Vagina (tissue), 2 donors: Measurements from ENCODE around the gene PROZ. TPM values are rescaled to one million over a fixed set of nuclear protein-coding genes. Genes with fewer than 3 reads are reported as not detected.
A peak's percentile ranks its signal among the peaks of the same experiment; 100 is the strongest.

ENCODE experiments used
- DNase-seq, 2 donors: peaks; one replicate each; pipeline ENCODE4 v3.0.0-alpha.2; 2017; ENCODE audit errors: extremely low spot score in 2 of 2
- H3K27ac ChIP-seq: fragments of 200-600 bp; sonication (generic); one replicate; pipeline ENCODE4 v1.5.1; 2019
- H3K27me3 ChIP-seq: fragments of 200-600 bp; sonication (generic); one replicate; pipeline ENCODE4 v1.5.1; 2019
- H3K36me3 ChIP-seq, 2 donors: fragments of 200-600 bp; sonication (generic); one replicate each; pipeline ENCODE4 v1.5.1; 2017 to 2019
- H3K4me1 ChIP-seq: fragments of 200-600 bp; sonication (generic); one replicate; pipeline ENCODE4 v1.5.1; 2019
- H3K4me3 ChIP-seq, 2 donors: fragments of 200-600 bp; sonication (generic); 1 replicate in 1 of 2; 2 replicates in 1 of 2; pipeline ENCODE4 v1.5.1; 2016 to 2019
- H3K9me3 ChIP-seq: fragments of 200-600 bp; sonication (generic); one replicate; pipeline ENCODE4 v1.5.1; 2019
- CTCF ChIP-seq, 3 experiments: fragments of 450-650 bp in 2 of 3; fragments of 200-600 bp in 1 of 3; sonication (generic) in 1 of 3; IDR thresholded peaks; one replicate each; pipeline ENCODE4 v1.5.1; 2017 to 2019; ENCODE audit warnings: antibody characterized with exemption in 3 of 3, mild to moderate bottlenecking in 2 of 3, moderate library complexity in 2 of 3
- POLR2A ChIP-seq, 2 donors: fragments of 450-650 bp; IDR thresholded peaks; one replicate each; pipeline ENCODE4 v1.6.1; 2017; ENCODE audit warnings: antibody characterized with exemption in 2 of 2, mild to moderate bottlenecking in 2 of 2, moderate library complexity in 2 of 2
- POLR2AphosphoS5 ChIP-seq, 2 donors: sonication (generic); formaldehyde crosslinking; IDR thresholded peaks; one replicate each; pipeline ENCODE4 v1.9.0; 2017; ENCODE audit warnings: antibody characterized with exemption in 2 of 2, mild to moderate bottlenecking in 2 of 2, low read depth in 1 of 2; ENCODE audit not compliant: insufficient read depth in 1 of 2
- intact Hi-C: fragments of 100-400 bp; cut with DNase I; formaldehyde crosslinking; loops from one replicate; pipeline ENCODE4 v1.15.1; 2023
- total RNA-seq: library from RNA; depleted of rRNA; stranded (reverse); fragments of >200 nt; gene quantifications from one replicate; pipeline ENCODE4 v1.2.3, GENCODE V29; 2016

PROZ gene
- total RNA-seq, 1 donor from 2014 or later: not detected

GRCh38 chr13:113210833-113211232, 52.4 kb downstream of the PROZ start:
- H3K4me1 ChIP-seq: peaks cover 77% of the 10 kb centered on the region
- no peak for DNase-seq
- H3K9me3 ChIP-seq: no peaks in the 10 kb centered on the region
- peak overlapping the region in 1 of 2 donors; percentile 98 for H3K4me3 ChIP-seq
- intact Hi-C loops: no loop called here
- TF ChIP-seq CTCF (IDR thresholded peaks at IDR 0.05) (no peak), POLR2AphosphoS5 (IDR thresholded peaks at IDR 0.05; ENCODE audit: insufficient read depth in 1 of 2, low read depth in 1 of 2) (no peak), POLR2A (IDR thresholded peaks at IDR 0.05) (no peak)
- H3K27me3 ChIP-seq: no peaks in the 10 kb centered on the region
- no peak overlapping the region for H3K27ac ChIP-seq
- H3K36me3 ChIP-seq: peaks cover 0 to 9% of the 10 kb centered on the region in 2 donors

GRCh38 chr13:113211774-113212173, 53.3 kb downstream of the PROZ start:
- peaks cover 77% of the 10 kb centered on the region for H3K4me1 ChIP-seq
- intact Hi-C loops: no loop called here
- TF ChIP-seq POLR2AphosphoS5 (IDR thresholded peaks at IDR 0.05; ENCODE audit: insufficient read depth in 1 of 2, low read depth in 1 of 2): no peak
- TF ChIP-seq CTCF (IDR thresholded peaks at IDR 0.05): no peak
- TF ChIP-seq POLR2A (IDR thresholded peaks at IDR 0.05): no peak

DNA sequence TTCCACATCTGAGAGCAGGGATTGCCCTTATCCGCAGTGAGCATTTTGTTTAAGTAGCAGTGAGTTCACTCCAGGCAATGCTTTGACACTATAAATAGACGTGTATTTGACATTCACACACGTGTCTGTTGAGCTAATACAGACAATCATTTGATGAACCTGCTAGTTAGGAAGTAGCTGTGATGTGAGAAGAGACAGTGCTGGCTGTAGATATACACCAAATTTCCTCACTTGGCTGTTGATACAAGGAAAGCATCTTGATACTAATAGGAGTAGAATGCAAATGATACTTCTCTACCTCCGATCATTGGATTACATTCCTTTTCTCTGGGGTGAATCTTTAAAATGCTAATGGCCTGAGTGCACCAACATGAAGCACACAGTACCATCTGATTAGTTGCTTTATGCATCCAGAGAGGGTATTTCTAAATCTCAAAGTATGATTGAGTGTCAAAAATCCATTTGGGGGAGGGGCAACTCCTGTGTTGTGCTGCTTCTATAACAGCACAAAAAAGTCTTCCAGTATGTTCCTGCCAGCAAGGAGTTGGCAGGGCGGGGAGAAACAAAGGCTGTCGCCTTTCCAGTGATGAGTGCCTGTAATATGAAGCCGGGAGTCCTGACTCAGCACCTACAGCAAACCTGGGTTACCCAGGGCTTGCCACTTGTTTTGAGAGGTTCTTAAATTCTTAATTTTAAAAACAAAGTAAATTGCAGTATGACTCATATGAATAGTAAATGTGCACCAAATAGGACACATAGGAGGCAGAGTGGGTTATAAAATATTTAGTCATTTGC, 58.0 kb downstream of the PROZ start:
- H3K9me3 ChIP-seq: no peaks in the 10 kb centered on the region
- H3K27me3 ChIP-seq: no peaks in the 10 kb centered on the region
- H3K4me3 ChIP-seq: no peak overlapping the region
- H3K36me3 ChIP-seq: peaks cover 0 to 14% of the 10 kb centered on the region in 2 donors
- no peak overlapping the region for H3K27ac ChIP-seq
- H3K4me1 ChIP-seq: peaks cover 53% of the 10 kb centered on the region
- TF ChIP-seq POLR2AphosphoS5 (IDR thresholded peaks at IDR 0.05; ENCODE audit: insufficient read depth in 1 of 2, low read depth in 1 of 2): no peak
- TF ChIP-seq CTCF (IDR thresholded peaks at IDR 0.05): no peak
- no peak for TF ChIP-seq POLR2A (IDR thresholded peaks at IDR 0.05)
- DNase-seq: no peak
- intact Hi-C loops: no loop called here

More at GRCh38 chr13:113211774-113212173, 53.3 kb downstream of the PROZ start:
- DNase-seq: no peak
- peaks cover 0 to 9% of the 10 kb centered on the region in 2 donors for H3K36me3 ChIP-seq
- no peak overlapping the region for H3K4me3 ChIP-seq
- no peaks in the 10 kb centered on the region for H3K9me3 ChIP-seq
- H3K27me3 ChIP-seq: no peaks in the 10 kb centered on the region
- no peak overlapping the region for H3K27ac ChIP-seq

GRCh38 chr13:113218586-113218985, 60.1 kb downstream of the PROZ start:
- Histone ChIP-seq H3K27ac (no peak overlapping the region), H3K9me3 (no peaks in the 10 kb centered on the region), H3K4me3 (no peak overlapping the region), H3K4me1 (peaks cover 36% of the 10 kb centered on the region), H3K36me3 (peaks cover 0 to 16% of the 10 kb centered on the region in 2 donors), H3K27me3 (no peaks in the 10 kb centered on the region)
- TF ChIP-seq POLR2AphosphoS5 (IDR thresholded peaks at IDR 0.05; ENCODE audit: insufficient read depth in 1 of 2, low read depth in 1 of 2) (no peak), CTCF (IDR thresholded peaks at IDR 0.05) (no peak), POLR2A (IDR thresholded peaks at IDR 0.05) (no peak)
- intact Hi-C loops: no loop called here
- no peak for DNase-seq
